ENCODE data around the gene AFF4.

DNA sequence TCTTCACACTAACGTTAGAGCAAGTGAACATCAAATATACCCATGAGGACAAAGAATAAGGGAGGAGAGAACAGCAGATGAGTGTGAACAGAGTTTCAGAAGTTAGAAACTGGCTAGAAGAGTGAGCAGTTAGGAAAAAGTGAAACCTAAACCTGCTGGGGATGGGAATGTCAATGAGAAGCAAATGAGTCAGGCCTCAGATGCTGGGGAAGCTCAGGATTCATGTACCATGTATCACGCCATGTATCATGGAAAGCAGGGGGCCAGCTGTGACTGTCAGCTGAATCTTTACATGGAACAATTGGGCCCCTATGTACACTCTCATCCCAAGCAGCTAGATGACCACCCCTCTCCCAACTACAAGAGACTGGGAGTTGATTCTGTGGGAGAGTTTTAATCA is 113.4 kb downstream of the AFF4 start:
- TF ChIP-seq SMAD4 (CRISPR knock-in tag; IDR thresholded peaks at IDR 0.05) (no peak), NFYB (CRISPR knock-in tag; conservative IDR thresholded peaks at IDR 0.05; ENCODE audit: low read depth) (no peak), KAT7 (CRISPR knock-in tag; IDR thresholded peaks at IDR 0.05; ENCODE audit: borderline replicate concordance) (no peak), ELF4 (CRISPR knock-in tag; IDR thresholded peaks at IDR 0.05; ENCODE audit: low read depth) (no peak), NR3C1 (CRISPR knock-in tag; conservative IDR thresholded peaks at IDR 0.05; ENCODE audit: low read depth) (no peak)
- TF ChIP-seq, protein P1, sequence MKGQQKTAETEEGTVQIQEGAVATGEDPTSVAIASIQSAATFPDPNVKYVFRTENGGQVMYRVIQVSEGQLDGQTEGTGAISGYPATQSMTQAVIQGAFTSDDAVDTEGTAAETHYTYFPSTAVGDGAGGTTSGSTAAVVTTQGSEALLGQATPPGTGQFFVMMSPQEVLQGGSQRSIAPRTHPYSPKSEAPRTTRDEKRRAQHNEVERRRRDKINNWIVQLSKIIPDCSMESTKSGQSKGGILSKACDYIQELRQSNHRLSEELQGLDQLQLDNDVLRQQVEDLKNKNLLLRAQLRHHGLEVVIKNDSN (CRISPR knock-in tag; IDR thresholded peaks at IDR 0.05), result no peak
